Fibroblast of pulmonary artery (primary cell): ENCODE measurements around the gene PLA2R1.

Experiments used
- DNase-seq: peaks from one replicate; pipeline ENCODE4 v3.0.0-alpha.2; 2010; ENCODE audit warnings: low read depth
- H3K4me3 ChIP-seq: replicated peaks from 2 replicates; pipeline ENCODE4 v1.5.1; 2011; ENCODE audit warnings: low read depth, mild to moderate bottlenecking, control low read depth, low read length, moderate library complexity
- CTCF ChIP-seq: IDR thresholded peaks from 2 replicates; pipeline ENCODE4 v1.5.1; 2011; ENCODE audit warnings: mild to moderate bottlenecking, control low read depth, low read length, inconsistent platforms; ENCODE audit errors: missing control alignments

PLA2R1 gene

DNA sequence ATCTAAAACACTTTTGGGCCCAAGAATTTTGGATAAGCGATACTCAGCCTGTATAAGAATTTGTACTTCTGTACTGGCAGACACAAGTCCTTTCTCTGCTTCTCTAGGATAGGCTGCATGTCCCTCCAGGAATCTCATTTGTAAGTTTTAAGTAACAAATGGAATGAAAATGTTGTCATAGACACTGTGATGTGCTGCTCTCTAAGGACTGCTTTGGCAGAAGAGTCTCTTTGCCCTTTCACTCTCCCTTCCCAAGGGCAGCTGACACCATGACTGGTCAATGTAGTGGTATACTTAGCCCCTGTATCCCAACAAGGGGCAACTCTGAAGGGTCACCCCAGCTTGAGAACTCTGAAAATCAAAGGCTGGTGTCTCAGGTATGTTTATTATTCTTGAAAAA lies 27.3 kb downstream of the PLA2R1 start:
- no peak for TF ChIP-seq CTCF
- no peak for DNase-seq
- no peak overlapping the region for H3K4me3 ChIP-seq

- no peak for DNase-seq
- H3K4me3 ChIP-seq: no peak overlapping the region
- no peak for TF ChIP-seq CTCF
Observed at GRCh38 chr2:160034396-160034795, 28.0 kb downstream of the PLA2R1 start.

DNA sequence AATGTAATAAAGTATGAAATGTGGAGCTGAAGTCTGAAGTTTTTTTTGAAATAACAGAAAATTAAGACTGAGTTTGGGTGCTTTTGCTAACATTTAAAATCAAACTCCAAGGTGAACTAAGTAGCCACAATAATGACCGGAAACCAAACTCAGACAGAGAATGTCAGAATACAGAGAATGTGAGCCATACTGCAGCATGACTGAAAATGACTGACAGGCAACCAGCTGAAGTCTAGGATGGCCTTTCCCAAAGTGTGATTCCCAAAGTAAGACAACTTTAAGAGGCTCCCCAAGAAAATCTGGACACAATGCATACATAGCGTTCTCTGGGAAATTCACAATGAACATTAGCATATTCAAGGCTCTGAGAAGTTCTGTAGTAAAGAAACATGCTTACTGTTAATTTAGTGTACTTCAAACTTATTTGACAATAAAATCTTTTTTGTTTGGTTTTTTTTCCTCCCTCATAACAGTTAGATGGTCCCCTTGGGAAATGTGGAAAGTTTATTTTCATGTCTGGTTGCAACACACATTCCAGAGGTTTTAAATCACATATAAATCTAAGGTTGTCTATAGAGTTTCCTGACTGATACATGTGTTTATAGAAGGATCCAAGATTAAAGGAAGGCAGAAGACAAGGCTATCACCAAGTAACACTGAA lies 28.6 kb downstream of the PLA2R1 start:
- H3K4me3 ChIP-seq: no peak overlapping the region
- peak; percentile 76 for DNase-seq
- TF ChIP-seq CTCF: no peak

GRCh38 chr2:160029270-160029628 lies 33.2 kb downstream of the PLA2R1 start:
- no peak for TF ChIP-seq CTCF
- DNase-seq: no peak
- no peak overlapping the region for H3K4me3 ChIP-seq

- TF ChIP-seq CTCF: no peak
- peak; percentile 81 for DNase-seq
- H3K4me3 ChIP-seq: no peak overlapping the region
Observed at GRCh38 chr2:160028431-160029269, 33.8 kb downstream of the PLA2R1 start.

- DNase-seq: no peak
- peak; percentile 30 for TF ChIP-seq CTCF
- H3K4me3 ChIP-seq: no peak overlapping the region
Observed at GRCh38 chr2:160022162-160022561, 40.3 kb downstream of the PLA2R1 start.
